LHCN-M2 (cell line): Measurements from ENCODE around the gene OSGIN1. TPM values are rescaled to one million over a fixed set of nuclear protein-coding genes. Genes with fewer than 3 reads are reported as not detected.

Experiments
- DNase-seq: peaks from one replicate; pipeline ENCODE4 v3.0.0-alpha.2; 2012; ENCODE audit warnings: low read depth
- total RNA-seq: library from RNA; depleted of rRNA; stranded (reverse); fragments of >200 nt; gene quantifications from 2 replicates; pipeline ENCODE4 v1.2.3, GENCODE V29; 2014

Gene OSGIN1
- total RNA-seq, 1 experiment from 2014 or later = 5.8 TPM

DNA sequence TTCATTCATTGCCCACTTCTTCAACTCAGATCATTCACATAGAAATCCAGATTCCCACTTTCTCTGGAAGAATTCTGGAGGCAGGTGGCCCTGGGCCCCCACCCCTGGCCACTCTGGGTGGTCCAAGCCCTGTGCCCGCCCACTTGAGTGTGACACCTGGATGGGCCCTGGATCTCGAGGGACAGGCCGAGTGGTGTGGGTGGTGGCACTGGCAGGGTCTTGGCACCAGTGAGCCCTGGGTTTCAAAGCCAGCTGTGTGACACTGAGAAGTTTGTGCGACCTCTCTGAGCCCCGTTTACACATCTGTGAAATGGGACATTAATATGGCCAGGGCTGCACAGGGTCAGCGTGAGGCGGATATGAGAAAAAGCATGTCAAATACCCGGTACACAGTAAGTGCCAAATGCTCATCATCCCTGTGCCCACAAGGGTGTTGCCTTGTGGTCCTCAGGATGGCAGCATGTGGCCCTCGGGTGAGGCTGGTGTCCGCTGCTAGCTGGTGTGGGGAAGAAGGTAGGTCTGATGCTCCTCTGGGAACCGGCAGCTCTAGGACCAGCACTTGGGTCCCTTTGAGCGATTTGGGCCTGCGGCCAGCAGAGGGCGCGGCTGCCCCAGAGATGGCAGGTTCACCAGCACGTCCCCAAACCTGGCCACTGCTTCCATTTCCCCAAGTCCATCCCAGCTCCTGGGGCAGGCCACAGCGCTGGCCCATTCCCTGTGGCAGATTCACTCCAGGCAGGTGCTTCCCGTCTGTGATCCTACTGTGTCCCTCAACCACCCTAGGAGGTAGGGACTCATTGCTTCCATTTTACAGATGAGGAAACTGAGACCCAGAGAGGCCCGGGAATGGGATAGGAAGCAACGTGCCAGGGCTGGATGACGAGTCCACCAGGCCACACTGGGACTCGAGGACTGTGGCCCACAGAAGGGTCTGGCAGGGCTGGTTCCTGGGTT, 3.6 kb downstream of the OSGIN1 start:
- DNase-seq = peak; percentile 46

DNA sequence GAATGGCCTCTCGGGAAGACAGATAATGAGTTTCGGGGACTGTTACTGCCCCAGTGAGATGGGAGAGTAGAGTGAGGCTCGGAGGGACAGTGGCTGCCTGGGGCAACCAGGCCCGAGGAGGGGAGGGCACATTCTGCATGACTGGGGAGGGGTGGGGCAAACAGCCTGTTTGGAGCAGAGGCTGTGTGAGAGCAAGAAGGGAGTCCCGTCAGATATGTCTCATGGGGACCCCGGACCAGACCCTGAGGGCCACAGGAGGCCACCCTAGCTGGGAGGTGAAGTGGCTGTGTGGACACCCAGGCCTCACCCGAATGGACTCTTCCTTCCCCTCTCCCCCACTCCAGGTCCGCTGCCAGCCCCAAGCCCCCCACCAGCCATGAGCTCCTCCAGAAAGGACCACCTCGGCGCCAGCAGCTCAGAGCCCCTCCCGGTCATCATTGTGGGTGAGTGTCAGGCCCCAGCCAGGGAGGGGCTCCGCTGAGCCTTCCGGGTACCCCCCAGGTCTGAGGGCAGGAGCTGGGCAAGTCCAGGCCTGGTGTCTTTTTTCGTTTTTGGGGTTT, 4.3 kb downstream of the OSGIN1 start:
- DNase-seq = no peak

DNA sequence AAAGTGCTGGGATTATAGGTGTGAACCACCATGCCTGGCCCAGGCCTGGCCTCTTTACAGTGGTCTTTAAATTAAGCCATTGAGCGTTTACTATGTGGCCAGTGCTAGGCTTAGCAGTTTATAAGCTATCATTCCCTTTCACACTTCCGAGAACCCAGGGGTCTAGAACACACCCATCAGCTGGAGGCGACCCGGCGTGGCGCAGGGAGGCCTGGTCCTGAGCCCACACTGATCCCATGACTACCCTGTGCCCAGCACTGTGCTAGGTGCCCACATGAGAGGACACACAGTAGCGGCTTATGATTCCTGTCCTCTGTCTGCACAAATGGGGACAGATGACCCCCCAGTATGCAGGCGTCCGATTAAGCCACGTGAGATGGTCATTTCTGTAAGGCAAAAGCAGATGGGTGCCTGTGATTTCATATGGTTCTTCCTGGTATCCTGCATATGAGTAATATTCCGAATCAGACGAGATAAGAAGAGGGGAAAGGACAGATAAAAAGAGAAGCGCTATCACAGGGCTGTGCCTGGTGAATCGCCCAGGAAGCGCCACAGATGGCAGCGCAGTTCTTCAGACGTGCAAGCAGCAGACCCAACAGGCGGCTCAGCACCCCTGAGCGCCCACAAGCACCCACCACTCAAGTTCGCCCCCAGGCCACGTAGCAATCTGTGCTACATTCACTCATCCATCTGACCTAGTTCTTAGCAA, 5.3 kb downstream of the OSGIN1 start:
- no peak for DNase-seq

DNA sequence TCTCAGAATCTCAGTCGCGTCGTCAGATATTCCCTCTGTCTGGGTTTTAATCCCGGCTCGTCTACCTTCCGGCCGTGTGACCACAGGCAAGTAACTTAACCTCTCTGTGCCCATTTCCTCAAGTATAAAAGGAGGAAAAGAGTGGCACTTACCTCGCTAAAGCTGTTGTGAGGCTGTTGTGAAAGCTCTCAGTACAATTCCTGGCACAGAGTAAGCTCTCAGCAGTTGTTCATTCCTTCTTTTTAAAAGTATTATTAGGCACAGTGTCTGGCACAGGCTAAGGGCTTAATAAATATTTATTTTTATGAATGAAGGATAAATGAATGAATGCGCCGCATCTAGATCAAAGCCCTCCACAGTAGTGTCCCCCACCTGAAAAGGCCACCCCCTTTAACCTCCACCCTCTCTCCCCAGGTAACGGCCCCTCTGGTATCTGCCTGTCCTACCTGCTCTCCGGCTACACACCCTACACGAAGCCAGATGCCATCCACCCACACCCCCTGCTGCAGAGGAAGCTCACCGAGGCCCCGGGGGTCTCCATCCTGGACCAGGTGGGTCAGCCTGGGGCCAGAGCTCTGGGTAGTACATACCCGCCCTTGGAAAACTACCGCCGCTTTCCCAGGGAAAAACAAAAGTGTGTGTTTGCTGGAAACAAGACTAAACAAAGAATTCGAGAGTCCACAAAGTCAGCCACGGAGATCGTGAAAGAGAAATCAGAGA, 6.0 kb downstream of the OSGIN1 start:
- no peak for DNase-seq

DNA sequence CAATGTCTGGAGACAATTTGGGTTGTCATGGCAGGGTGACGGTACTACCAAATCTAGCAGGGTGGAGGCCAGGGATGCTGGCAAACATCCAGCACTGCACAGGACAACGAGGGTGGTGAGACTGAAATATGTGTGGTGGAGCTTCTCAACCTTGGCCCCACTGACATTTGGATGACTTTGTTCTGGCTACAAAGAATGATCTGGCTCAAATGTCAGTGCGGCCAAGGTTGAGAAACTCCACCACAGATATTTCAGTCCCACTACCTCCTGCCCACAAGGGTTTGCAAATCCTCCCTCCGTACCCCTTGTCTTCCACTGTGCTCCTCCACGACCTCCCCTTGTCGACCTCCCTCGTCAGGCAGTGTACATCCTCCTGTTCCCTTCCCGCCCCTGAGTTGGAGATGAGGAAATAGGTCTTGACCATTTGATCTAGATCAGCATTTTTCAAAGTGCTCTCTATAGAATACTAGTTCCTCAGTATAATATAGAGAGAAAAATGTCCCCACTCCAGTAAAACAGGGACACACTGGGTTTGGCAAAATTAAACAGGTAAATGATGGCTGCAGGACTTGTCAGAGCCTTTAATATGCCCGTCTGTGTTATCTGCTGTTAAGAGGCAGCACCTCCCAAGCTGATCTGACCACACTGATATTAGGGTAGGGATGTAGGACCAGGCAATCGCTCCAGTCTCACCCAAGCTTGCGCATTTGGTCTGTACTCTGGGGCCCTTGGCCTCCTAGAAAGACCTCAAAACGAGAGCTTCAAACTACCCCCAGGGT, 6.8 kb downstream of the OSGIN1 start:
- no peak for DNase-seq

DNA sequence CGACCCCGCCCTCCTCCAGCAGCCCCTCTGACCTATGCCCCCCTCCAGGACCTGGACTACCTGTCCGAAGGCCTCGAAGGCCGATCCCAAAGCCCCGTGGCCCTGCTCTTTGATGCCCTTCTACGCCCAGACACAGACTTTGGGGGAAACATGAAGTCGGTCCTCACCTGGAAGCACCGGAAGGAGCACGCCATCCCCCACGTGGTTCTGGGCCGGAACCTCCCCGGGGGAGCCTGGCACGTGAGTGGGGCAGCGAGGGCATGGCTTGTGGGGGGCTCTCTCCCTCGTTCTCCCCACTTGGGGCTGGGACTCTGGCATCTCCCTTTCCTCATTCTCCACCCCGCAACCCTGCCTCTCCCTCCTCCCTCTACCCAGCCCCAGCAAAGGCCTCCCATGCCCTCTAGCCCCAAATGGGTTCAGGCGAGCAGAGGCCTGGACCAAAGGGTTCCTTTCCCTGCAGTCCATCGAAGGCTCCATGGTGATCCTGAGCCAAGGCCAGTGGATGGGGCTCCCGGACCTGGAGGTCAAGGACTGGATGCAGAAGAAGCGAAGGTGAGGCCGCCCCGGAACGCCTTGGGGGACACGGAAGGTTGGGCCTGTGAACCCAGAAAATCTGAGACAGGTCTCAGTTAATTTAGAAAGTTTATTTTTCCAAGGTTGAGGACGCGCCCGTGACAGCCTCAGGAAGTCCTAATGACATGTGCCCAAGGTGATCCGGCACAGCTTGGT, 7.6 kb downstream of the OSGIN1 start:
- no peak for DNase-seq

DNA sequence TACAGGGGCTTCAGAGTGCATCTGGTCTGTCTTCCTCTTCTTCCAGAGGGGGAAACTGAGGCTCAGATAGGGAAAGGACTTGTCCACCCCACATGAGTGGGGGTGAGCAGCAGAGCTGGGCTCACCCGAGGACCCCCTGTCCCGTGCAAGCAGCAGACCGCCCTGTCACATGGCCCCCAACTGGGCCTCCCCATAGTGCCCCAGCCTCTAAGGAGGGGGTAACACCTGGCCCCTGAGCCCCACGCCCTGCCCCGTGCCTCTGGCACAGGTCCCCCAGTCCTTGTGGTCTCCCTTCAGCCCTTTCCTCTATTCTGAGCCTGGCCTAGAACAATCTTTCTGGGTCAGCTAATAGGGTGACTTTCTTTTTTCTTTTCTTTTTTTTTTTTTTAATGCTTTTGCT, 8.6 kb downstream of the OSGIN1 start:
- no peak for DNase-seq

DNA sequence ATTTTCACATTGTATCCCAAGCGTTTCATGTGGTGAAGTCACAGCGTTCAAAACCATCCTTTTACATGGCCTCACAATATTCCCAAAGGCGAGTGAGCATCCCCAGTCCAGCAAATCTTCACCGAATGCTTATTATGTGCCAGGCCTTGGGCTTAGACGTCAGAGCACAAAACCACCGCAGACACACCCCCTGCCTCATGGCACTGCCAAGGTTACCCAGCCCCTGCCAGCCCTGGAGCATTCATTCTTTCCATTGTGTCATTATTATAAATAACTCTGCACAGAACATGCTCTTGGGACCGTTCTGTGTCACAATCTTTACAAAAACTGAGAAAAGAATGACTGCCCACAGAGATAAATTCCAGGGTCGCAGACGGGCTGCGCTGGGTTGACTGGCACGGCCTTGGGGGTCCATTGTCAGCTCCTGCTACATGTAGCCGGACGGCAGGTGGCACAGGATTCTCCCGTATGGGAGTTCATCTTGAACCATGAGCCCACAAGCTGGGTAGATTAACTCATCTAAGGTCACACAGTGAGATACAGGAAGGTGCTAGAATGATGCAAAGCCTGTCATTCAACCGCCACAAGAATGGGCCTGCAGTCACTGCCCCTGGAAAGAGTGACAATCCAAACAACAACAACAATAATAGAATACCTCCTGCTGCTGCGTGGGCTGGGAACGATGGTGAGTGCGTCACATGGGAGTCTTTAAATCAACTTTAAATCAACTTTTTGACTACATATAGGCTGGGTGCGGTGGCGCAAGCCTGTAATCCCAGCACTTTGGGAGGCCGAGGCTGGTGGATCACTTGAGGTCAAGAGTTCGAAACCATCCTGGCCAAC, 10.5 kb downstream of the OSGIN1 start:
- DNase-seq = no peak

DNA sequence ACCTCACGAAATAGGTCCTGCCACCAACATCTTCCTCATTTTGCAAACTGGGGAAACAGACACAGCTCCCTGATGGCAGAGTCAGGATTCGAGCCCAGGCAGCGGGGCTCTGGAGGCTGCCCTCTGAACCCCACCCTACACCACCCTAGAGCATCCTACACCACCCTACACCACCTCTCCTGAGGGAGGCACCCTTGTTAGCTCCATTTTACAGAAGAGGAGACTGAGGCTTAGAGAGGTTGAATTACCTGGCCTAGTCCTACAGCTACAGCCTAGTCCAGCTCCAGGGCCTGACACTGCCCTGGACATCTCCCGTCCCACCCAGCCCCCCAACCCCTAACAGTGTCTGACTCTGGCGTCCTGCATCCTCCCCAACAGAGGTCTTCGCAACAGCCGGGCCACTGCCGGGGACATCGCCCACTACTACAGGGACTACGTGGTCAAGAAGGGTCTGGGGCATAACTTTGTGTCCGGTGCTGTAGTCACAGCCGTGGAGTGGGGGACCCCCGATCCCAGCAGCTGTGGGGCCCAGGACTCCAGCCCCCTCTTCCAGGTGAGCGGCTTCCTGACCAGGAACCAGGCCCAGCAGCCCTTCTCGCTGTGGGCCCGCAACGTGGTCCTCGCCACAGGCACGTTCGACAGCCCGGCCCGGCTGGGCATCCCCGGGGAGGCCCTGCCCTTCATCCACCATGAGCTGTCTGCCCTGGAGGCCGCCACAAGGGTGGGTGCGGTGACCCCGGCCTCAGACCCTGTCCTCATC, 11.8 kb downstream of the OSGIN1 start:
- DNase-seq = no peak

DNA sequence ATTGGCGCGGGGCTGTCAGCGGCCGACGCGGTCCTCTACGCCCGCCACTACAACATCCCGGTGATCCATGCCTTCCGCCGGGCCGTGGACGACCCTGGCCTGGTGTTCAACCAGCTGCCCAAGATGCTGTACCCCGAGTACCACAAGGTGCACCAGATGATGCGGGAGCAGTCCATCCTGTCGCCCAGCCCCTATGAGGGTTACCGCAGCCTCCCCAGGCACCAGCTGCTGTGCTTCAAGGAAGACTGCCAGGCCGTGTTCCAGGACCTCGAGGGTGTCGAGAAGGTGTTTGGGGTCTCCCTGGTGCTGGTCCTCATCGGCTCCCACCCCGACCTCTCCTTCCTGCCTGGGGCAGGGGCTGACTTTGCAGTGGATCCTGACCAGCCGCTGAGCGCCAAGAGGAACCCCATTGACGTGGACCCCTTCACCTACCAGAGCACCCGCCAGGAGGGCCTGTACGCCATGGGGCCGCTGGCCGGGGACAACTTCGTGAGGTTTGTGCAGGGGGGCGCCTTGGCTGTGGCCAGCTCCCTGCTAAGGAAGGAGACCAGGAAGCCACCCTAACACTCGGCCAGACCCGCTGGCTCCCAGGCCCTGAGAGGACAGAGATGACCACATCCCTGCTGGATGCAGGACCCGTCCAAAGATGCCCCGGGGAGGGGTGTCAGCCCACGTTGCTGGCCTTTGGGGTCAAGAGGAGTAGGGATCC, 12.6 kb downstream of the OSGIN1 start:
- DNase-seq = no peak

DNA sequence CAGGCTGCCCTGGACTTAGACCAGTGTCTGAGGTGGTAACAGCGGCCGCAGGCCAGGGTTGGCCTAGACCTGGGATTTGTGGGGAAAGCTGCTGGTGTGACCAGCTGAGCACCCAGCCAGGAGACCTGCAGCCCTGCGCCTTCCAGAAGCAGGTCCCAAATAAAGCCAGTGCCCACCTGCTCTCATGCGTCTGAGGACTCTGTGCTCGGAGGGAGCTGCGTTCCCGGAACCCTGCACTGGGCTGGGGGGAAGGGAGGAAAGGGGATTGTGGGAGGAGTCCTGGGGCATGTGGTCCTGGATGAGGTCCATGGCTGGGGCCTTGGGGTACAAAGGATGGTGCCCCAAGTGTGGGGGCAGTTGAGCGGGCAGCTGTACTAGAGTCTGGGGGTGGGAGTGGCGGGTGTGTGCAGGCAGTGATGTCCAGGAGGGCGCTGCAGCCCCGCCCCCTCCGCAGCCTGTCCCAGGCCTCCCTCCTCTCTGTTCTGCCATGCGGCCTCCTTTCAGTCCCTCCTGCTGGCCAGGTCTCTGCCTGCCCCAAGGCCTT, 13.2 kb downstream of the OSGIN1 start:
- no peak for DNase-seq

DNA sequence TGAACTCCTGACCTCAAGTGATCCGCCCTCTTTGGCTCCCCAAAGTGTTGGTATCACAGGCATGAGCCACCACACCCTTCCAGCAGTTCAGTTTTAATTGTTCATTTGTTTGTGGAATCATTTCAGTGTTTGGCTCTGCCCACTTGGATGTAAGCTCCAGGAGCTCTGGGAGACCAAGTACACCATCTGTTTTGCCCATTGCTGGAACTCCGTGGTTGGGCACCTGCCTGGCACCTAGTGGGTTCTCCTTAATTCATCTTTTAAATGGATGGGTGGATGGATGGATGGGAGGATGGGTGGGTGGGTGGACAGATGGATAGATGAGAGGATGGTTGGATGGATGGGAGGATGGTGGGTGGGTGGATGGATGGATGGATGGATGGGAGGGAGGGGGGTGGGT, 14.1 kb downstream of the OSGIN1 start:
- DNase-seq = no peak

DNA sequence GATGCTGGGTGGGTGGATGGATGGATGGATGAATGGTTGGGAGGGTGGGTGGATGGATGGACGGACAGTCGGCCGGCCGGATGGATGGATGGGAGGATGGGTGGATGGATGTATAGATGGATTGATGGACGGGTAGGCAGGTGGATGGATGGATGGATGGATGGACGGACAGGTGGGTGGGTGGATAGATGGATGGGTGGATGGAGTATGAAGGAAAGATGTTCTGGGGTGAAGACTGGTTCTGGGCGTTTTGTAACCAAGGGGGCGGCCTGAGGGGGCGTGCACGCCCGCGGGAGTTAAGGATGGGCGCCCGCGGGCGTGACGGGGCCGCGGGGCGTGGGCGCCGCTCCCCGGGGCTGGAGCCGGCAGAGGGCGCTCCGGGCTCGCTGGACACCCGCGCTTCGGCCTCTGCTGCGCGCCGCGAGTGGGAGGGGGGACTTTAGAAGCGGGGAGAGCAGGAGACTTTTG, 14.8 kb downstream of the OSGIN1 start, which contains the start of gene NECAB2:
Gene NECAB2 (plus strand): TSS at position 407 of the 468 bp plus-strand sequence. CDS start 405 bp downstream, outside the sequence.
- DNase-seq = peak; percentile 15

DNA sequence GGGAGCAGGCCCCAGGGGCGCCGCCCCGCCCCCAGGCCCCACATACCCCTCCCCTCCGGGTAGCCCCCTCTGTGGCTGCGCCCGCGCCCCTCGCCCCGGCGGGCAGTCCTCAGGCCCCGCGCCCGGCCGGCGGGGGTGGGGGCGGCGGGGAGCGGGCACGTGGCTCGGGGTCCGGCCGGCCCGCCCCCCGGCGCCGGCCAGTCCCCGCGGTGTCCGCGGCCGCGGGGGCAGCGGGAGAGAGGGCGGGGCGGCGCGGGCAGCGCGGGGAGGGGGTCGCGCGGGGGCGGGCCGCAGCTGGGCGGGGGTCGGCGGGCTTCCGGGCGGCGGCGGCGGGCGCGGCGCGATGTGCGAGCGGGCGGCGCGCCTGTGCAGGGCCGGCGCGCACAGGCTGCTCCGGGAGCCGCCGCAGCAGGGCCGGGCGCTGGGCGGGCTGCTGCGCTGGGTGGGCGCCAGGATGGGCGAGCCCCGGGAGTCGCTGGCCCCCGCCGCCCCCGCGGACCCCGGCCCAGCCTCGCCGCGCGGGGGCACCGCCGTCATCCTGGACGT, 15.3 kb downstream of the OSGIN1 start:
- DNase-seq = no peak

DNA sequence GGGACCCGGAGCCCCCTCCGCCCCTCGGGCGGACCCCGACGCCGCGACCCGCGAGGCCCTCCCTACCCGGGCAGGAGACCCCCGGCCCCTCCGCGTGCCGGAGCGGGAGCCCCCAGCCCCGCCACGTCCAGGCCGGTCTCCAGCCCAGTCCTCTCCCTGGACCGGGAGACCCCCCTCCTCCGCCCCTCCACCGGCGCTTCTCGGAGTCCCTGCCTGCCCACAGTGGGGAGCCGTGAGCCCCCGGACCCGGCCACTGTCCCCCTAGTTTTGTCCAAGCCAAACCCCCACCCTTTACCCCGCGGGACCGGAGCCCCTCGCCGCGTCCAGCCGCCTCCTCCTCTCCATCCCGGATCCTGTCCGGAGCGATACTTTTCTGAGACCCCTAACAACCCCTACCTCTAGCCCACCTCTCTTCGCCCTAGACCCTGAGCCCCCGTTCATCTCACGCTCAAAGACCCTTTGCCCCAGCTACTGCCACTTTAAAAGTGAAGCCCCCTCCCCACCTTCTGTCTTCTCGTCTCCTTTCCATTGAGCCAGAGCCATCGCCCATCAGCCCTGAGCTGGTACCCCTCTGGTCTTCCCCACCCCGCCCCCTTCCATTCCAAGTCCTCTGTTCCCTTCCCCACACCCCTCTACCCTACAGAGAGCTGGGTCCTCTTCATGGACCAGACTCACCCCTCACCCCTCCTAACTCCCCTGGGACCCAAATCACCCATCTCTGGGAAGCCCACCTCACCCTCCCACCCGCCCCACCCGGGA, 16.0 kb downstream of the OSGIN1 start:
- no peak for DNase-seq

DNA sequence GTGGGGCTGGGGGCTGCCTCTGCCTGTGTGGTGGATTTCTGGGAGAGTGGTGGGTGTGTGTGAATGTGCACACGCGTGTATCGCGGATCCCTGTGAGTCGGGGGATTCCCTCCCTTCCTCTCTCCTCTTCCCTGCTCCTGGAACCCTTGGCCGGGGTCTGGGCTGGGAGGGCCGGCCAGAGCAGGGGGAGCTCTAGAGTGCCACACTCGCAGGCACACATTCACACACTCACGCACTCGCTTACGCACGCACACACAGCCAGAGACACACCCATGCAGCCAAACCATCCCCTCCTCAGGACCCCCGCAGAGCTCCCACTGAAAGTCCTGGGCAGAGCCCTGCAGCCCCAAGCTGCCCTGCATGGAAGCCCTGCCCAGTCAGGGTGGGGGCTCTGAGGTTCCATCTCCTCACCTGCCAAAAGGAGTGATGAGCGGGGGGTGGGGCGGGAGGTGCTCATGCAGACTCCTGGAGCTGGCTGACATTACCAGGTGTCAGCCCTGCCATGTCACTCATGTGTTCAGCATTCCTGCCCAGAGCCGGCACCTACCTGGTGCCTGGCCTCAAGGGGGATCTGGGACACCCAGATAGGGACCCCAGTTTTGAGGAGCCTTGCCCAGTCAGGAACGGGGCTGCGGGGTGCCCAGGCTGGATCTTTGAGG, 16.9 kb downstream of the OSGIN1 start:
- no peak for DNase-seq
